HG03378 (cell line): Measurements from ENCODE around the gene SUGP1.
"Not testable (repeated sequence)": the region's sequence is repeated elsewhere in the genome, so short reads cannot be mapped to it uniquely, and the experiment has no call there.

Source experiments
- ATAC-seq: cut with Tn5 transposase; IDR thresholded peaks from one replicate; pipeline ENCODE4 v1.9.1; 2021; ENCODE audit warnings: mild to moderate bottlenecking, moderate library complexity; ENCODE audit not compliant: unreplicated experiment

The SUGP1 gene

GRCh38 chr19:19320361-19321140, at the start of gene SUGP1, which contains the start of gene MAU2:
Gene SUGP1, minus strand, starts transcription at chr19:19320509. Its CDS starts 13 bp downstream, at chr19:19320496.
Gene MAU2, plus strand, starts transcription at chr19:19320829. Its CDS starts 31 bp downstream, at chr19:19320860.
- ATAC-seq: peak; percentile 91

- no peak for ATAC-seq
Measured at GRCh38 chr19:19368087-19368486, 47.8 kb upstream of the SUGP1 start.

DNA sequence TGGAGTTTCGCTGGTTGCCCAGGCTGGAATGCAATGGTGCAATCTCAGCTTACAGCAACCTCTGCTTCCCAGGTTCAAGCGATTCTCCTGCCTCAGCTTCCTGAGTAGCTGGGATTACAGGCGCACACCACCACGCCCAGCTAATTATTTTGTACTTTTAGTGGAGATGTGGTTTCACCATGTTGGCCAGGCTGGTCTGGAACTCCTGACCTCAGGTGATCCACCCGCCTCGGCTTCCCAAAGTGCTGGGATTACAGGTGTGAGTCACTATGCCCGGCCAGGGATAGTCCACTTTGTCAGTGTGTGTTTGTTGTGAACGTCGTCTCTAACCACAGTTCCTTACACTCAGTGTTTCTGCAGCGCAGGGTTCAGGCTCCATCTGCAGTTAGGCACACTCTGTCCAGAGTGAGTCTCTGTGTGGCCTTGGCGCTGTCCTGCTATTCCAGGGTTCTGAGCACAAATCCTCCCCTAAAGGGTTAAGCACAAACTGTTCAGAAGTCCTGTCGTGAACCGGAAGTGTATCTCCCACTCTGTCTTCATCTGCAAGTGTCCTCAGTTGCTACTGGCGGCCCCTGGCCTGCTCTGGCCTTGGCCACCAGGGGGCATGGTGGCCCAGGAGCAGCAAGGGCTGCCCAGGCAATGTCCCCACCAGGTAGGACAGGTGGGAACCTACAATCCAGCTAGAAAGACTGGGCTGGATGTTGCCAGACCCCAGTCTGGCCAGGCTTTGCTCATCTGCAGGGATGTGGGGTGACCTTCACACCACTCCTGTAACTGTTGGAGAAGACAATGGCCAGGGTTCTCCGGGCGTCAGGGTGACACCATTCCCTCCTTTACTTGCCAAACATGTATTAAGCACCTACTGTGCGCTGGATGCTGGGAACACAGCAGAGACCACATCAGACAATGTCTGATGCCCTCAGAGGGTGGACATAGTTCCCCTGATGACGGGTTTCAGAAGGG, 46.4 kb upstream of the SUGP1 start:
- ATAC-seq: peak; percentile 62

DNA sequence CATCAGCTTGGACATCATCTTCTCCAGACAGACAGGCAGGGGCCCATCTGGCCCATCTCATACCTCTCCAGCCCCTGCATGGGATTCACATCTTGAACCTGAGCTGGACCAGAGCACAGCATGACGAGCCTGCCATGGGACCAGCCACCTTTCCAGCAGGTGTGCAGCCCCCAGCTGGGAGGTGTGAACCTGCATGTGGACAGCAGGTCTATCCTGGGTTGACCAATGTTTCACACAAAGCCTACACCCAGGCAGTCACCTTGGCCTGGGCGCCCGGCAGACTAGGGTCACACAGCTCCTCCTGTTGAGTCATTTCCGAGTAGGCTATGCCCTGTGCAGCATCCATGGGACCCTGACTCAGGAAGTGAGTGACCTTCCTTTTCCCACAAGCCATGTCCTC, 41.8 kb upstream of the SUGP1 start:
- ATAC-seq: no peak

GRCh38 chr19:19361075-19361594, 40.8 kb upstream of the SUGP1 start:
- peak; percentile 68 for ATAC-seq

GRCh38 chr19:19356901-19357566, 36.7 kb upstream of the SUGP1 start:
- no peak for ATAC-seq

GRCh38 chr19:19356500-19356899, 36.2 kb upstream of the SUGP1 start:
- ATAC-seq: no peak

- ATAC-seq: no peak
Measured at GRCh38 chr19:19355606-19356139, 35.4 kb upstream of the SUGP1 start.

GRCh38 chr19:19354932-19355331, 34.6 kb upstream of the SUGP1 start:
- ATAC-seq: no peak

GRCh38 chr19:19354007-19354406, 33.7 kb upstream of the SUGP1 start:
- no peak for ATAC-seq

GRCh38 chr19:19352823-19353222, 32.5 kb upstream of the SUGP1 start:
- ATAC-seq: no peak

DNA sequence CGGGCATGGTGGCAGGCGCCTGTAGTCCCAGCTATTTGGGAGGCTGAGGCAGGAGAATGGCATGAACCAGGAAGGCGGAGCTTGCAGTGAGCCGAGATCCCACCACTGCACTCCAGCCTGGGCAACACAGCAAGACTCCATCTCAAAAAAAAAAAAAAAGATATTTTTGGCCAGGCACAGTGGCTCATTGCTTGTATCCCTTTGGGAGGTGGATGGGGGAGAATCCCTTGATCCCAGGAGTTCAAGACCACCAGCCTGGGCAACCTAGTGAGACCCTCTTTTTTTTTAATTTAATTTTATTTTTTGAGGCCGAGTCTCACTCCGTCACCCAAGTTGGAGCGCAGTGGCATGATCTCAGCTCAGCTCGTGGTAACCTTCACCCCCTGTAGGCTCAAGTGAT, 30.4 kb upstream of the SUGP1 start:
- ATAC-seq: not testable (repeated sequence)

DNA sequence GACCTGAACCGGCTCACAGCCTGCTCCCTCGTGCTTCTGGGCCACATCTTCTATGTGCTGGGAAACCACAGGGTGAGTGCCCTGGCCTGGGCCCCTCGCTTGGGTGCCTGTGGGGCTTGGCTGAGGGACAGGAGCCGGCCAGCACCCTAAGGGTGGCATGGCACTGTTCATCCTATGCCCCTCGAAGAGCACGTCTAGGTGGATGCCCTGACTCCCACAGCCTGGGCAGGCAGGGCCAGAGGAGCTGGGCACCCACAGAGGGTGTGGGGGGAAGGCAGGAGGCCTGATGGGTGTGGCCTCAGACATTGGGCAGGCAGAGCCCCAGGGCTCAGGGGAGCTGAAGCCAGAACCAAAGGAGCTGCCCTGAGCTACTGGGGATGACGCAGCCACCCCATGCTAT, 29.1 kb upstream of the SUGP1 start:
- no peak for ATAC-seq

- no peak for ATAC-seq
Measured at GRCh38 chr19:19348266-19348665, 28.0 kb upstream of the SUGP1 start.

GRCh38 chr19:19347401-19348110, 27.2 kb upstream of the SUGP1 start:
- no peak for ATAC-seq

- no peak for ATAC-seq
Measured at GRCh38 chr19:19345970-19346369, 25.7 kb upstream of the SUGP1 start.

DNA sequence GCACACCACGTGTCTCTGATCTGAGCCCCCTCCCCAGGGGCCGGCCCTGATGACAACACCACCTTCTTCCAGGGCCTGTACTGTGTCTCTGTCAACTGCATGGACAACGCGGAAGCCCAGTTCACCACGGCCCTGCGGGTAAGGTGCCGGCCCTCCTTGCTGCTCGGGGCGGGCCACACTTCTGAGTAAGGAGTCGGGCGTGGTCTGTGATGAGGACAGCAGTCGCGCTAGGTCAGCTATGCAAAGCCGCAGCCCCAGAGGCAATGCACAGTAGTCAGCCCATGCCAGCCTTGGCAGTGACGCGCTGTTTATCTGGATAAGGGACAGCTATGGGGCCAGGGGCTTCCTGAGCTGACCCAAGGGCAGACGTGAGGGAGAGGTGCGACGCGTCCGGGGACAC, 24.9 kb upstream of the SUGP1 start:
- no peak for ATAC-seq

DNA sequence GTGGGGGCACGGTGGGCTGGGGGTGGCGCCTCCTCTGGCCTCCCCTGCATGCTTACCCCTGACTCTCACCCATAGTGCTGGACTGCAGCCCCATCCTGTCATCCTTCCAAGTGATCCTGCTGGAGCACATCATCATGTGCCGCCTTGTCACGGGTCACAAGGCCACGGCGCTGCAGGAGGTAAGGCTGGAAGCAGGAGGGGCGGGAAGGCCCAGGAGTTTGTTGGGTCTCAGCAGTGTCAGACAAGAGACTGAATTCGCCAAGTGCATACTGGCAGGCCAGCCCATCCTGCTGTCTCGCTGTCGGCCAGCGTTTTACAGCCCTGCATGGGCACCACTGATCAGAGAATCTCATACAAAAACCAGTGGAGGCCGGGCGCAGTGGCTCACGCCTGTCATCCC, 23.5 kb upstream of the SUGP1 start:
- ATAC-seq: no peak

GRCh38 chr19:19343016-19343362, 22.7 kb upstream of the SUGP1 start:
- ATAC-seq: no peak
